ENCODE measurements around the gene CRTC1.

The CRTC1 gene

GRCh38 chr19:18683109-18683957 is at the start of gene CRTC1:
TSS of gene CRTC1 (plus strand) at chr19:18683680. CDS start at chr19:18683703, 23 bp downstream.
- peak; percentile 92 for DNase-seq

- DNase-seq: no peak
These were observed 48.7 kb upstream of the CRTC1 start for GRCh38 chr19:18634612-18635297.

- DNase-seq: no peak
These were observed 47.7 kb upstream of the CRTC1 start for GRCh38 chr19:18635831-18636182.

GRCh38 chr19:18636183-18636968 is 47.1 kb upstream of the CRTC1 start:
- peak; percentile 99 for DNase-seq

GRCh38 chr19:18636969-18637629 is 46.4 kb upstream of the CRTC1 start, which contains the start of gene KLHL26:
TSS of gene KLHL26 (plus strand) at chr19:18637028. CDS start at chr19:18637055, 27 bp downstream.
- no peak for DNase-seq

- no peak for DNase-seq
These were observed 45.5 kb upstream of the CRTC1 start for GRCh38 chr19:18637673-18638630.

GRCh38 chr19:18639706-18640243 is 43.7 kb upstream of the CRTC1 start:
- no peak for DNase-seq

- no peak for DNase-seq
These were observed 39.1 kb upstream of the CRTC1 start for GRCh38 chr19:18644196-18645034.

GRCh38 chr19:18645035-18645511 is 38.4 kb upstream of the CRTC1 start:
- no peak for DNase-seq

- DNase-seq: no peak
These were observed 36.7 kb upstream of the CRTC1 start for GRCh38 chr19:18646535-18647370.

- DNase-seq: no peak
These were observed 36.1 kb upstream of the CRTC1 start for GRCh38 chr19:18647371-18647767.

- no peak for DNase-seq
These were observed 35.7 kb upstream of the CRTC1 start for GRCh38 chr19:18647807-18648206.

- DNase-seq: no peak
These were observed 34.5 kb upstream of the CRTC1 start for GRCh38 chr19:18648973-18649315.

- DNase-seq: no peak
These were observed 34.0 kb upstream of the CRTC1 start for GRCh38 chr19:18649371-18650020.

GRCh38 chr19:18650021-18650390 is 33.5 kb upstream of the CRTC1 start:
- DNase-seq: no peak

- DNase-seq: no peak
These were observed 32.9 kb upstream of the CRTC1 start for GRCh38 chr19:18650468-18651041.

GRCh38 chr19:18651300-18651699 is 32.2 kb upstream of the CRTC1 start:
- no peak for DNase-seq

GRCh38 chr19:18651733-18652132 is 31.7 kb upstream of the CRTC1 start:
- no peak for DNase-seq

GRCh38 chr19:18653853-18654252 is 29.6 kb upstream of the CRTC1 start:
- DNase-seq: no peak
